Measurements from ENCODE around the gene RAB11FIP5. TPM values are rescaled to one million over a fixed set of nuclear protein-coding genes. Genes with fewer than 3 reads are reported as not detected.

RAB11FIP5 gene
- total RNA-seq, 1 donor from 2014 or later: 54.7 TPM

DNA sequence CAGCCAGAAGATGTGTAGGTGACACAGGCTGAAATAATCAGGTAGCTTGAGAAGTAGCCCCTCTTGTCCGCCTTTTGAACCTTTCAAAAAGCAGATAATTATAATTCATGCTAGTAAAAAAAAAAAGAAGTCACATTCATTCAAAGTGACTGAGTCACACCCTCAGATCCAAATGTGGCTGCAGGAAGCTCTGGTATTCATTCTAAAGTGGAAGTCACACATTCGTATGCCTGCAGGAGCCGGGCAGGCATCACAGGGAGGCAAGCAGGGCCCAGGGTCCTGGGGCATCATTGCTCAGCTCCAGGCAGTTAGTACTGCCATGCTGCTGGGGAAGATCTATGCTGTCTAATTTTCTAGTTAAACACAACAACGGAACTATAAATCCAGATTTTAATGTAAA is 21.7 kb upstream of the RAB11FIP5 start:
- Mint-ChIP-seq H3K27me3 (ENCODE audit: low read depth) (peaks cover 19% of the 10 kb centered on the region), H3K4me3 (ENCODE audit: unreplicated experiment) (no peak overlapping the region), H3K9me3 (ENCODE audit: low read depth) (peaks cover 6% of the 10 kb centered on the region), H3K4me1 (ENCODE audit: low read depth) (no peaks in the 10 kb centered on the region), H3K27ac (ENCODE audit: unreplicated experiment) (no peak overlapping the region), H3K36me3 (ENCODE audit: low read depth) (no peaks in the 10 kb centered on the region)
- TF ChIP-seq, protein P1, sequence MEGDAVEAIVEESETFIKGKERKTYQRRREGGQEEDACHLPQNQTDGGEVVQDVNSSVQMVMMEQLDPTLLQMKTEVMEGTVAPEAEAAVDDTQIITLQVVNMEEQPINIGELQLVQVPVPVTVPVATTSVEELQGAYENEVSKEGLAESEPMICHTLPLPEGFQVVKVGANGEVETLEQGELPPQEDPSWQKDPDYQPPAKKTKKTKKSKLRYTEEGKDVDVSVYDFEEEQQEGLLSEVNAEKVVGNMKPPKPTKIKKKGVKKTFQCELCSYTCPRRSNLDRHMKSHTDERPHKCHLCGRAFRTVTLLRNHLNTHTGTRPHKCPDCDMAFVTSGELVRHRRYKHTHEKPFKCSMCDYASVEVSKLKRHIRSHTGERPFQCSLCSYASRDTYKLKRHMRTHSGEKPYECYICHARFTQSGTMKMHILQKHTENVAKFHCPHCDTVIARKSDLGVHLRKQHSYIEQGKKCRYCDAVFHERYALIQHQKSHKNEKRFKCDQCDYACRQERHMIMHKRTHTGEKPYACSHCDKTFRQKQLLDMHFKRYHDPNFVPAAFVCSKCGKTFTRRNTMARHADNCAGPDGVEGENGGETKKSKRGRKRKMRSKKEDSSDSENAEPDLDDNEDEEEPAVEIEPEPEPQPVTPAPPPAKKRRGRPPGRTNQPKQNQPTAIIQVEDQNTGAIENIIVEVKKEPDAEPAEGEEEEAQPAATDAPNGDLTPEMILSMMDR (IDR thresholded peaks at IDR 0.05): no peak
- DNase-seq (ENCODE audit: low spot score): no peak

DNA sequence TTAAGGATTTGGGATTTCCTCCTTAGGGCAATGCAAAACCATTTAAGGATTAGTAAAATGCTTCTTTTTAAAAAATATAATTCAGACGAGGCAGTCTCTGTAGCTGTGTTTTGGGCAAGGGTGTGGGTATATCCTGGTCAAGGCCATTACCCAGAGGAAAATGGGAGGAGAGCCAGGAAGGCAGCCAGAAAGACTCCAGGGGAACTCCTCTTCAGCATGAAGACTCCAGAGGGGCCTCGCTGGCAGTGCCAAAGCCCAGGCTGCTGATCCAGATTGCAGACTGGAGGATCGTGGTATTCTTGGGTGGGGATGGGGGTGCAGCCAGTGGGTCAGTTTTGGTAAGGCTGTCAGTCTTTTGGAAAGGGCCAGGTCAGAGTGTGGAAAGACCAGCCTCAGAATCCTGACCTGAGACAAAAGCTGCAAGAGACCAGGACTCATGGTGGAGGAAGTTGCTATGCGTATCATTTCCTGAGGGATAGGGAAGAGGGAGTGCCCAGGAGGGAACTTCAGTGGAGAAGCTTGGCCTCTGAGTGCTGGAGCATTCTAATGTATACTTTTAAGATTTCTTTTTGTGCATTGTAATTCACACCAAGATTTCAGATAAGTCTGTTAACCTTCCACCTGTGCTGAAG is 20.9 kb upstream of the RAB11FIP5 start:
- H3K27me3 Mint-ChIP-seq (ENCODE audit: low read depth): peaks cover 27% of the 10 kb centered on the region
- H3K9me3 Mint-ChIP-seq (ENCODE audit: low read depth): peaks cover 6% of the 10 kb centered on the region
- no peaks in the 10 kb centered on the region for H3K4me1 Mint-ChIP-seq (ENCODE audit: low read depth)
- no peak overlapping the region for H3K27ac Mint-ChIP-seq (ENCODE audit: unreplicated experiment)
- peaks cover 2% of the 10 kb centered on the region for H3K36me3 Mint-ChIP-seq (ENCODE audit: low read depth)
- no peak for DNase-seq (ENCODE audit: low spot score)
- TF ChIP-seq, protein P1 (IDR thresholded peaks at IDR 0.05): no peak
- H3K4me3 Mint-ChIP-seq (ENCODE audit: unreplicated experiment): no peak overlapping the region

DNA sequence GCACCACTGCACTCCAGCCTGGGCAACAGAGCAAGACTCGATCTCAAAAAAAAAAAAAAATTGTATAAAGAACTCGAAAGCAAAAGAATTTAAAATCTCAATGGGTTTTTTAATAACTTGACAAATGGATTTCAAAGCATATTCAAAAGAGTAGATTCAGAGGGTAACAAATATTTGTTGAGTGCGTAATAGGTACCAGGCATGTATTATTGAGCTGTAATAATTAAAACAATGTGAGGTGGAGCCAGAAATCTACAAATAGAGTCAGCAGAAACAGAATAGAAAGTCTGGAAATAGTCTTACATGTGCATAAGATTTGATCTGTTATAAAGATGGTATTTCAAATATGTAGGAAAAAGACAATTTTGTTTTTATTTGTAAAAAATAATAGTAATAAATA is 19.1 kb upstream of the RAB11FIP5 start:
- TF ChIP-seq, protein P1 (IDR thresholded peaks at IDR 0.05): no peak
- peaks cover 23% of the 10 kb centered on the region for H3K27me3 Mint-ChIP-seq (ENCODE audit: low read depth)
- H3K36me3 Mint-ChIP-seq (ENCODE audit: low read depth): peaks cover 2% of the 10 kb centered on the region
- DNase-seq (ENCODE audit: low spot score): no peak
- H3K4me3 Mint-ChIP-seq (ENCODE audit: unreplicated experiment): no peak overlapping the region
- no peaks in the 10 kb centered on the region for H3K9me3 Mint-ChIP-seq (ENCODE audit: low read depth)
- H3K27ac Mint-ChIP-seq (ENCODE audit: unreplicated experiment): no peak overlapping the region
- H3K4me1 Mint-ChIP-seq (ENCODE audit: low read depth): no peaks in the 10 kb centered on the region

- peaks cover 5% of the 10 kb centered on the region for H3K9me3 Mint-ChIP-seq (ENCODE audit: low read depth)
Observed at GRCh38 chr2:73130790-73131189, 18.0 kb upstream of the RAB11FIP5 start.

DNA sequence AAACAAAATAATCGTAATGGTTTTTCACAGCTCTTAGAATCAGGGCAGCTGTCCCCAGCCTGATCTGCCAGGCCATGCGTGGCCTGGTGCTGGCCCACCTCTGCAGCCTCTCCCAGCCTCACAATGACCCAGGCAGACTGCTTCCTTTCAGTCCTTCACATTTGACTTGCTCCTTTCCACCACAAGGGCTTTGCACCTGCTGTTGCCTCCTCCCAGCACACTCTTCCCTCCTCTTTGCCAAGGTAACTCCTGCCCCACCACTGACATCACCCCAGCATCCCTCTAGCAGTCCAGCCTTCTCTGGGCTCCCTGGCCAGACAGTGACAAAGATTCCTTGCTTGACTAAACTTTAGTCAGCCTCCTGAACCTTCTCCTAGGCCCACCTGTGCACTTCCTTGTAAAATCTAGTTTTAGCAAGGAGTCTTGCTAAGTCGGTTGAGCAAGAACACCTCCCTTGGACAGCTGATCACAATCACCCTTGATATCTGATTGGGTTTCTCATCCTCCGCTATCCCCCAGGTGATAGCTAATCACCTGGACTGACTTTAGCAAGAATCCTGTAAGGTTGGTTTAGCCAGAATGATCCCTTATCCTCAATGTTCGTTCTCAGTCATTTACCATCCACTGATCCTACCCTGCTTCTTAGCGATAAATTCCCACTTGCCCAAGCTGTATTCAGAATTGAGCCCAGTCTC is 16.2 kb upstream of the RAB11FIP5 start:
- peaks cover 27% of the 10 kb centered on the region for H3K27me3 Mint-ChIP-seq (ENCODE audit: low read depth)
- no peaks in the 10 kb centered on the region for H3K4me1 Mint-ChIP-seq (ENCODE audit: low read depth)
- no peak for DNase-seq (ENCODE audit: low spot score)

More at GRCh38 chr2:73130790-73131189, 18.0 kb upstream of the RAB11FIP5 start:
- no peak overlapping the region for H3K27ac Mint-ChIP-seq (ENCODE audit: unreplicated experiment)
- peaks cover 4% of the 10 kb centered on the region for H3K36me3 Mint-ChIP-seq (ENCODE audit: low read depth)
- H3K4me1 Mint-ChIP-seq (ENCODE audit: low read depth): no peaks in the 10 kb centered on the region
- TF ChIP-seq, protein P1 (IDR thresholded peaks at IDR 0.05): no peak
- H3K27me3 Mint-ChIP-seq (ENCODE audit: low read depth): peaks cover 27% of the 10 kb centered on the region
- DNase-seq (ENCODE audit: low spot score): no peak
- no peak overlapping the region for H3K4me3 Mint-ChIP-seq (ENCODE audit: unreplicated experiment)

More for the DNA sequence above, 16.2 kb upstream of the RAB11FIP5 start:
- TF ChIP-seq, protein P1 (IDR thresholded peaks at IDR 0.05): no peak
- Mint-ChIP-seq H3K4me3 (ENCODE audit: unreplicated experiment) (no peak overlapping the region), H3K36me3 (ENCODE audit: low read depth) (peaks cover 4% of the 10 kb centered on the region), H3K9me3 (ENCODE audit: low read depth) (peaks cover 8% of the 10 kb centered on the region), H3K27ac (ENCODE audit: unreplicated experiment) (no peak overlapping the region)
